ENCODE results near the gene RGS12. TPM values are rescaled to one million over a fixed set of nuclear protein-coding genes. Genes with fewer than 3 reads are reported as not detected.
A peak's percentile ranks its signal among the peaks of the same experiment; 100 is the strongest.

RGS12 gene
- total and polyA plus RNA-seq, 2 of the 13 experiments (the other 11 are each of a cell fraction or from before 2014, with no cell fraction given): 21.0 to 27.7 TPM

- TF ChIP-seq TFE3 (CRISPR knock-in tag; IDR thresholded peaks at IDR 0.05): no peak
- no peak for TF ChIP-seq NFKBIZ (CRISPR knock-in tag; IDR thresholded peaks at IDR 0.05)
- no peak for TF ChIP-seq ZNF383 (CRISPR knock-in tag; IDR thresholded peaks at IDR 0.05; ENCODE audit: borderline replicate concordance)
- TF ChIP-seq ZNF770 (CRISPR knock-in tag; IDR thresholded peaks at IDR 0.05): no peak
- TF ChIP-seq PATZ1 (CRISPR knock-in tag; IDR thresholded peaks at IDR 0.05): peak; percentile 22; the same call in 1 of the 2 replicates
- no peak for TF ChIP-seq ZNF670 (CRISPR knock-in tag; IDR thresholded peaks at IDR 0.05; ENCODE audit: borderline replicate concordance)
- no peak for TF ChIP-seq SMARCE1 (IDR thresholded peaks at IDR 0.05; ENCODE audit: borderline replicate concordance)
- no peak for TF ChIP-seq MXD1 (CRISPR knock-in tag; IDR thresholded peaks at IDR 0.05)
- no peak for TF ChIP-seq ESRRA (CRISPR knock-in tag; IDR thresholded peaks at IDR 0.05; ENCODE audit: low read depth)
- TF ChIP-seq ZNF691 (CRISPR knock-in tag; IDR thresholded peaks at IDR 0.05; ENCODE audit: borderline replicate concordance, low read depth): no peak
- no peak for TF ChIP-seq ELF1 (CRISPR knock-in tag; IDR thresholded peaks at IDR 0.05)
- no peak for TF ChIP-seq BCL3 (CRISPR knock-in tag; IDR thresholded peaks at IDR 0.05)
- TF ChIP-seq REPIN1 (CRISPR knock-in tag; IDR thresholded peaks at IDR 0.05; ENCODE audit: borderline replicate concordance, low read depth): no peak
- TF ChIP-seq TGIF2 (CRISPR knock-in tag; IDR thresholded peaks at IDR 0.05): 0 out of 2 replicates have a peak, but pooled peaks have one; percentile 34
- TF ChIP-seq FOXO4 (CRISPR knock-in tag; conservative IDR thresholded peaks at IDR 0.05): 0 out of 2 replicates have a peak, but pooled peaks have one; percentile 23
These were observed 875 bp downstream of the RGS12 start (continued) for GRCh38 chr4:3293401-3294391.

Measured in HepG2 (cell line).